ENCODE data around the gene NAPB. TPM values are rescaled to one million over a fixed set of nuclear protein-coding genes. Genes with fewer than 3 reads are reported as not detected.

NAPB gene
- total and polyA plus RNA-seq, 10 of the 15 experiments (the other 5 are each of a cell fraction or from before 2014, with no cell fraction given) = 2.1 to 15.9 (median 7.2) TPM

- H4K20me1 ChIP-seq (ENCODE audit: control insufficient read depth, insufficient read depth) = no peaks in the 10 kb centered on the region; the same call in 1 of the 2 replicates
- CTCF ChIA-PET = no interaction called here
- no peak overlapping the region for H3K4me2 ChIP-seq (ENCODE audit: control insufficient read depth, insufficient read depth)
- BruUV-seq (replicated peaks) = no TSS peak
- DNase-seq (ENCODE audit: low read depth, low spot score) (no peak), FAIRE-seq (no peak), ATAC-seq (no peak)
- no peaks in the 10 kb centered on the region for H3K27me3 ChIP-seq (replicated peaks in 1 of 2; ENCODE audit: control insufficient read depth in 2 of 2, insufficient read depth in 2 of 2, low read length in 1 of 2)
- SMC1A ChIA-PET (ENCODE audit: uncharacterized antibody, unreplicated experiment) = no interaction called here
- RAD21 ChIA-PET (ENCODE audit: unreplicated experiment) = no interaction called here
- in situ Hi-C loops (cut with MboI) (no loop called here), intact Hi-C loops (cut with micrococcal nuclease; ENCODE audit: unreplicated experiment) (no loop called here)
- no peak overlapping the region for H3K27ac ChIP-seq (ENCODE audit: control insufficient read depth, insufficient read depth)
- 85% methylated on average over 5 of the region's 5 CpGs for WGBS (ENCODE audit: insufficient coverage, insufficient replicate concordance, low lambda C conversion rate, missing lambda C conversion rate)
- TF ChIP-seq RUNX3 (IDR thresholded peaks at IDR 0.05; ENCODE audit: low read length) (peak; percentile 17; the same call in 1 of the 2 replicates), PAX8 (IDR thresholded peaks at IDR 0.05) (no peak), MEF2A (IDR thresholded peaks at IDR 0.05; ENCODE audit: insufficient read depth, low read depth, low read length) (no peak)
- H2AFZ ChIP-seq (ENCODE audit: control insufficient read depth, low read depth, low read length) = no peak overlapping the region
- no peak overlapping the region for H3K9ac ChIP-seq (ENCODE audit: control insufficient read depth, insufficient read depth, low read length)
- POLR2A ChIA-PET = no interaction called here
- no peaks in the 10 kb centered on the region; the same call in 2 of the 3 replicates for H3K9me3 ChIP-seq (replicated peaks; ENCODE audit: control insufficient read depth, insufficient read depth, low read length)
- H3K36me3 ChIP-seq (ENCODE audit: control insufficient read depth in 2 of 2, insufficient read depth in 2 of 2, low read length in 1 of 2) = no peaks in the 10 kb centered on the region
- H3K4me3 ChIP-seq = no peak overlapping the region
- peaks cover 17% of the 10 kb centered on the region for H3K4me1 ChIP-seq (ENCODE audit: control insufficient read depth, insufficient read depth, low read length)
- no peaks in the 10 kb centered on the region for H3K79me2 ChIP-seq (ENCODE audit: control insufficient read depth, insufficient read depth, low read length)
These were observed 85.8 kb downstream of the NAPB start for GRCh38 chr20:23335521-23335920.

- intact Hi-C loops (cut with micrococcal nuclease; ENCODE audit: unreplicated experiment) = no loop called here
- CTCF ChIA-PET = no interaction called here
- Histone ChIP-seq H3K4me1 (ENCODE audit: control insufficient read depth, insufficient read depth, low read length) (peaks cover 17% of the 10 kb centered on the region), H3K27ac (ENCODE audit: control insufficient read depth, insufficient read depth) (no peak overlapping the region), H3K79me2 (ENCODE audit: control insufficient read depth, insufficient read depth, low read length) (no peaks in the 10 kb centered on the region), H4K20me1 (ENCODE audit: control insufficient read depth, insufficient read depth) (no peaks in the 10 kb centered on the region; the same call in 1 of the 2 replicates), H3K9me3 (replicated peaks; ENCODE audit: control insufficient read depth, insufficient read depth, low read length) (no peaks in the 10 kb centered on the region; the same call in 1 of the 3 replicates), H3K4me2 (ENCODE audit: control insufficient read depth, insufficient read depth) (no peak overlapping the region), H3K9ac (ENCODE audit: control insufficient read depth, insufficient read depth, low read length) (no peak overlapping the region), H3K4me3 (no peak overlapping the region), H3K27me3 (replicated peaks in 1 of 2; ENCODE audit: control insufficient read depth in 2 of 2, insufficient read depth in 2 of 2, low read length in 1 of 2) (no peaks in the 10 kb centered on the region), H2AFZ (ENCODE audit: control insufficient read depth, low read depth, low read length) (no peak overlapping the region), H3K36me3 (ENCODE audit: control insufficient read depth in 2 of 2, insufficient read depth in 2 of 2, low read length in 1 of 2) (no peaks in the 10 kb centered on the region)
- ATAC-seq = no peak
- SMC1A ChIA-PET (ENCODE audit: uncharacterized antibody, unreplicated experiment) = no interaction called here
- no peak for DNase-seq (ENCODE audit: low read depth, low spot score)
- RAD21 ChIA-PET (ENCODE audit: unreplicated experiment) = no interaction called here
- in situ Hi-C loops (cut with MboI) = no loop called here
- peak; percentile 38 for FAIRE-seq
- POLR2A ChIA-PET = no interaction called here
- 12% methylated on average over 3 of the region's 3 CpGs for WGBS (ENCODE audit: insufficient coverage, insufficient replicate concordance, low lambda C conversion rate, missing lambda C conversion rate)
- BruUV-seq (replicated peaks) = no TSS peak
- TF ChIP-seq PAX8 (IDR thresholded peaks at IDR 0.05) = no peak
- peak; percentile 50; the same call in 1 of the 2 replicates for TF ChIP-seq CREM (IDR thresholded peaks at IDR 0.05; ENCODE audit: low read depth)
- TF ChIP-seq SRF (IDR thresholded peaks at IDR 0.05; ENCODE audit: low read depth in 2 of 2, low read length in 2 of 2) = no peak
- peak; percentile 85 for TF ChIP-seq NFIC (IDR thresholded peaks at IDR 0.05; ENCODE audit: low read depth, low read length)
- TF ChIP-seq CEBPB (IDR thresholded peaks at IDR 0.05; ENCODE audit: borderline replicate concordance in 1 of 2, low read depth in 2 of 2, low read length in 2 of 2) = peak in 1 of 2 experiments; percentile 75; a peak in 1 of 4 replicates
- no peak for TF ChIP-seq SIX5 (IDR thresholded peaks at IDR 0.05; ENCODE audit: low read depth, low read length, severe bottlenecking)
- peak; percentile 36; the same call in 1 of the 2 replicates for TF ChIP-seq PML (IDR thresholded peaks at IDR 0.05; ENCODE audit: low read length)
- peak; percentile 87 for TF ChIP-seq RUNX3 (IDR thresholded peaks at IDR 0.05; ENCODE audit: low read length)
- peak; percentile 59 for TF ChIP-seq NR2F1 (conservative IDR thresholded peaks at IDR 0.05)
- 0 out of 2 replicates have a peak, but pooled peaks have one; percentile 10 for TF ChIP-seq JUNB (IDR thresholded peaks at IDR 0.05)
- no peak for TF ChIP-seq ZBTB11 (CRISPR knock-in tag; IDR thresholded peaks at IDR 0.05)
- peak; percentile 87; the same call in 1 of the 2 replicates for TF ChIP-seq MTA3 (IDR thresholded peaks at IDR 0.05; ENCODE audit: borderline replicate concordance, low read length)
- peak; percentile 56 for TF ChIP-seq MEF2B (IDR thresholded peaks at IDR 0.05; ENCODE audit: partially characterized antibody, poor library complexity, severe bottlenecking)
- 0 out of 2 replicates have a peak, but pooled peaks have one; percentile 42 for TF ChIP-seq GABPA (IDR thresholded peaks at IDR 0.05; ENCODE audit: low read depth)
These were observed 87.2 kb downstream of the NAPB start for GRCh38 chr20:23334111-23334510.

Data from GM12878 (cell line).